GM19239 (cell line): Measurements from ENCODE around the gene CNTN1.

Experiments
- DNase-seq: peaks from one replicate; pipeline ENCODE4 v3.0.0; 2011; ENCODE audit warnings: low spot score; ENCODE audit not compliant: insufficient read length
- FAIRE-seq: peaks from 2 replicates; lab custom pipeline; 2011; peaks lifted over from hg19 to GRCh38; lab: Jason Lieb, UNC

The CNTN1 gene

DNA sequence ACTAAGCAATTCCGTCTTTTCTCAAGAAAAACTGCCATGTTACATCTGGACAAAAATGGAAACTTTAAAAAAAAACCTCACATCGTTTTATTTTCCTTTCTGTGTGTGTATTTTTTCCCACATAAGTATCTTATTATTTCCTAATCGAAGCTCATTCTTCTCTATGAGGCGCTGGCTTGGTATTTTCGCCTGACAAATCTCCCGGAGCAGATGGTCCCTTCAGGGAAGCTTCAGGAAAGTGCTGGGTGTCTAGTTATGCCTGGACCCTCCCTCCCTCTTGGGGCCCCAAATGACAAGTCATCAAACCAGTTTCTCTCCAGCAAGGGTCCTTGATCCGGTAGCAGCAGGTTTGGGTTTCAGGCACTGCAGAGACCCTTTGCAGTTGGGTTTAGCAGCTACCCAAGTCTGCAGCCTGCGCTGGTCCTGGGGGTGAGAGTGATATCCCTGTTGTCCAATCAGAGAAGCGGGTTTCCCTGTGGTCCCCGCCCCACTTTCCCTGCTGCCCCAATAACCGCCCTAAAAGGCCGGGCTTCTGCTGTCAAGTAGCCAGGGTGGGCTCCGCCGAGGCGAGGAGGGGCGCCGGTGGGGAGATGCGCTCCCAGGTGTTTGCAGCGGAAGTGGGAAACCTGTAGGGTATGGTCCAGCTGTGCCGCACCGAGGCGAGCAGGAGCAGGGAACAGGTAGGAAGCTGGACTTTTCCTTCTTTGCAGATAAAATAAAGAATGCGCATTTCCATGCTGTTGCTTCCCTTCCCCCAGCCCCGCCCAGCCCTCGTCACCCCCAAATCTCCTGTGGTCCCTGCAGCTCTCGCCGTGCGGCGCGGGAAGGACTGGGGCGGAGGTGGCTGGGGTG, at the start of gene CNTN1:
TSS of gene CNTN1 (plus strand) at position 527 of the 852 bp plus-strand sequence.
- no peak for DNase-seq
- FAIRE-seq = no peak

DNA sequence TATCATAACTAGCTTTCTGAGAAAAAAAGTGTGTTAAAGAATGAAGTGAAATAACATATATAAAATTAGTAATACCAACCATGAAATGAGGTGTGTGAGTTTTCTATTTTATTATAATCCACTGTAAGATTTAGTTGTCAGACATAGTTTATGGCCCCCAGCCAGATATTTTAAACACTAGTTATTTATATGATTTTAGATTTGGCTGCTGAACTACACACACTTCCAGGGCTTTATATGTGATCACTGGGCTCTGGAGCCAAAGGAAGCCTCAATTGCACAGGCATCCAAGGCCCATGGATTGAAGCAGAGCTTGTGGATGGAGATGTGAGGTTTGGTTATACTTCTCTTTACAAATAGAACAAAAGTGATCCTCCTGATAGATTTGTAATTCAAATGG, 48.7 kb upstream of the CNTN1 start:
- no peak for DNase-seq
- no peak for FAIRE-seq

DNA sequence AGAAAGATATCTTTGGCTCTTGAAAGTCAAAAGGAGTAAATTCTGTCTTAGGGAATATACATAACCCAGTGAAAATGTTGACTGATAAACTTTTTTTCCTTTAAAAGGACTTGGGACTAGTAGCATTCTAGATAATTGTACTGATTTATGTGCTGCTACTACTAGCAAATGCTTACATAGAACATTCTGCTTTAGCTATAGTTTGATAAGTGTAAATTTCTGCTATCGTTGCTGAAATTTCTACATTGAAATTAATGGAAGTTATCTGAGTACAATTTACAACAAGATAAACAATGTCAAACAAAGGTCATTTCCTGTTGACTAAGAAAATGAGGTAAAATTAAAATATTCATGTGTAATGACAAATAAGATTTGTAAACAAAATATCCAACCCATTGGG, 48.3 kb upstream of the CNTN1 start:
- no peak for FAIRE-seq
- DNase-seq = no peak

DNA sequence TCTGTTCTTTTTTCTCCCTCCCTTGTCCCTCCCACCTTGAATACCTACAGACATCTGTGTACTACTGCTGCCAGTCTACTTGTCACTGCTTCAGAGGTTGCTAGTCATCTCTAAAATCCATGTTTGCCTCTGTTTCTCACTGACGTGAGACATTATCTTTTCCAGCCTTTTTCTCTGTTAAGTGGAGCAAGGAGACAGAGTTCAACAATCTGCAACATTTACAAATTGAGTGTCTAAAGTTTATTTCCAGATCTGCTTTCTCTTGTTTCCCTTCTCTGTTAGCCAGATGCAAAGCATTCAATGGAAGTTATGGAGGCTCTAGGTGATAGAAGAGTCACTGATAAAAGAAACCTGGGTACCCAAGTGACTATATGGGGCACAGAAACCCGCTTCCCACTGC, 47.5 kb upstream of the CNTN1 start:
- no peak for DNase-seq
- FAIRE-seq = no peak

DNA sequence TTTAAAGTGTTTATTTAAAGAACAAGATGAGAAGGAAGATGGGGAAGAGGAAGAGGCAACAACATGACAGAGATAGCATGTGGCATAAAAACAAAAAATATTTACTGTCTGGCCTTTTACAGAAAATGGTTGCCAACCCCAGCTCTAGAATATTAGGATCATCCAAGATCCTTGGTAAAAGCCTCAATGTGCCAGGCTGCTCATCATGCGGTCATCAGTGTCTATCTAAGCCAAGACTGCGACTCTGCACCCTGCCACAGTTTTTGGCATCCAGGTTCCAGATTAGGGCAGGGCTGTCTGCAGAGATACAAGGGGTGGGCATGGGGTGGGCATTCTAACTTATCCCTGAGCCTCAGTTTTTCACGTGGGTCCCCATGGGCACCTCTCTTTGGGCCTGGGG, 46.9 kb upstream of the CNTN1 start:
- DNase-seq (no peak), FAIRE-seq (no peak)

DNA sequence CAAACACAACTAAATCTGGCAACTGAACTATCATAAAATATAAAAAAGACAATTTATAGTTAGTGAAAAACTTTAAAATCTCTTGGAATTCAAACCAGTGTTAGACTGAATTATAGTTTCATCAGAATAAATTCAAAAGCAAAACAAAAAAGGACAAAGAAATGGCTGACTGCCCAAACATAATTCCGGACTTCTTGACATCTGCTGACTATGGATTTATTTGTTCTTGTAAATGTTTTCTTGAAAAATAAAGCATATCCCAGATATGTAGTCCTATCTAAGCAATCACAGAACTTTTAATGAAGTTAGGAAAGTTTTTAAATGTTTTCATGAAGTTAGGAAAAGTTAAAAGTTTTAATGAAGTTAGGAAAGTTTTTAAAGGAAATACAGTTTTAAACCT, 45.8 kb upstream of the CNTN1 start:
- no peak for DNase-seq
- FAIRE-seq = no peak

DNA sequence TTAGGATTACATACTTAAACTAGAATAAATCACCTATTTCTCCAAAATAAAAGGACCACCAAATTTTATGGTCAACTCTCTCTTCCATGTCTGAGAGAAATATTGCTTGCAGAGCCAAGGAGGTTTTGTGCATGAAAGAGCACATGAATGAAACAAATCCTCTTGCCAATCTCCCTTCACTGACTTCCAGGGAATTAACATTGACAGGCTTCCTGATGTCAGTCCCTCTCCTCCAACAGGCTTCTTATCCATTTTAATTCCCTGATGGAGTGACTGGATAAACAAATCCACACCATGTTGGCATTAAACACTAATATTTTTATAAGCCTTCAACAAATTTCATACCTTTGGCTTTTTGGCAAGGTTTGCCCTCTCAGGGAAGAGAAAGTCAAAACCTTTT, 45.3 kb upstream of the CNTN1 start:
- FAIRE-seq = no peak
- no peak for DNase-seq

DNA sequence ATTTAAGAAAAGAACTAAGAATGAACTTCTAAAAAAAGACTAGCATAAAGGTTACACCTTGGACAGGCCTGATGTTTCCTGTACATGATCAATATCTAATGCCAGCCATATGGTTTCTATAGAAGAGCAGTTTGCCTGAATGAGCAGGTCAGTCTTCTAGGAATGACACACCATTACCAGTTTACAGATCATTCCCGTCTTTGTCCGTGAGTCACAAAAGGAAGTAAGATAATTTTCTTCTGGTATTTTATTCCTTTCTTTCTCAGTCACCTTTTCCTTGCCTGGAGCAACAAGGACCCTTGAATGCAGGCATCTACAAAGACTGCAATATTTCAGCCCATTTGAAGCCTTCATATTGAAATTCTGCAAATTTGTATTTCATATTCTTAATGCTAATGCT, 44.6 kb upstream of the CNTN1 start:
- DNase-seq (no peak), FAIRE-seq (no peak)

DNA sequence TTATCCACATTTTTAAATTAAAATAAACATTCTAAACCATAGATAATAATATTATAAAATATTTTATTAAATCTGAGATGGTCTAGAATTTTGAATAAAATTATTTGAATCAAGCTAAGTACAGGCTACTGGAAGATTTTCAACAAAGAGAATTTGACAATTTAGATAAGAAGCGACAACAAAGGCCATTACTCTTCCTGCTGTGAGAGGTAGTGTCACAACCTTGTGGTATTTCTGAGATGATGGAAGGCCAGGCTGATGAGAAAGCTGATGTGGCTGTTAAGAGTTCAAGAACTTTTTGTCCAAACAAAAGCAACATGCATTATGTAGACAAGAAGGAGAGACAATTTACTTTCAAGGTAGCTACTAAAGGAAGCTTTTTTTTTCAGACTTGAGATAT, 43.7 kb upstream of the CNTN1 start:
- DNase-seq (no peak), FAIRE-seq (no peak)

DNA sequence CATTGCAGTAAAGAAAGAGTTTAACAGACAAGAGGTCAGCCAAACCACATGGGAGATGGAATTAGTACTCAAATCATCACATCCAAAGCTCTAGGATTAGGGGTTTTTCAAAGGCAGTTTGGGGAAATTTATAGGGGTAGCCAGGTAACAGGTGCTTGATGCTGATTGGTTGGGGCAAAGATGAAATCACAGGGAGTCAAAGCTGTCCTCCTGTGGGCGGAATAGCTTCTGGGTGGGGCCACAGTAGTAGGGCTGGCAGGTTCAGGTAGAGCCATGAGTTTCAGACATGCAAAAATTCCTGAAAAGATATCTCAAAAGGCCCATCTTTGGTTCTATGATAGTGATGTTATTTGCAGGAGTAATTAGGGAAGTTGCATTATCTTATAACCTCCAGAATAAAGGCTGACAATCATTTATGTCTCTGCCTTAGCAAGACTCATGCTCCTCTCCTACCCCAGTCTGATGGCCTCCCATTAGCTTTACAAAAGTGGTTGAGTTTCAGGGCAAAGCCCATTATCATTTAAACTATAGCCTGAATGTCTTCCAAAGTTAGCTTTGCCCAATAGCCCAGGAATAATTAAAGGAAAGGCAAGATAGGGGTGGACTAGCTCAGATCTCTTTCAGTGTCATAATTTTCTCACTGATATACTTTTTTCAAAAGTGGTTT, 42.1 kb upstream of the CNTN1 start:
- DNase-seq = no peak
- FAIRE-seq = no peak

DNA sequence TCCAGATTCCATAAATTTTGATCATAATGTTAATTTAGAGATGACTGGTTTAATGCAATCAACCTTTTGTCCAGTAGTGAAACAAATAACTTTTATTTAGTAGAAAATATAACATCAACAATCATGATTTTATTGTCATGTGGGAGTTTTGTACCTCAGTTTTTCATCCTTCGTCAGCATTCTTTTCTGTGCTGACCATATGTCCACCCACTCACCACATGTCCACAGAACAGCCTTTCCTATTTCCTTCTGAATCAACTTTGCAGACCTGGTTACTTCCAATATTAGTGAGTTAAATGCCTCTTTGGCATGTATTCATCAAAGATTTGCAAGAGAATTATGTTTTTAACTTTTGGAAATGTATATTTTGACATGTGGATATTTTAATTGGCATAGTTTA, 36.8 kb upstream of the CNTN1 start:
- DNase-seq = no peak
- FAIRE-seq = no peak

DNA sequence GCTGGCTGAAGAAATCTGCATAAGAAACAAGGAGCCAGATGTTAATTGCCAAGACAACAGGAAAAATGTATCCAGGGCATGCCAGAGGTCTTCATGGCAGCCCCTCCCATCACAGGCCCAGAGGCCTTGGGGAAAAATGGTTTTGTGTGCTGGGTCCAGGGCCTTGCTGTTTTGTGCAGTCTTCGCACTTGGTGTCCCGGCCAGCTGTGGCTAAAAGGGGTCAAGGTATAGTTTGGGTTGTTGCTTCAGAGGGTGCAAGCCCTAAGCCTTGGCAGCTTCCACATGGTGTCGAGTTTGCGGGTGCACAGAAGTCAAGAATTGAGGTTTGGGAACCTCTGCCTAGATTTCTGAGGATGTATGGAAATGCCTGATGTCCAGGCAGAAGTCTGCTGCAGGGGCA, 29.9 kb upstream of the CNTN1 start:
- no peak for FAIRE-seq
- no peak for DNase-seq

DNA sequence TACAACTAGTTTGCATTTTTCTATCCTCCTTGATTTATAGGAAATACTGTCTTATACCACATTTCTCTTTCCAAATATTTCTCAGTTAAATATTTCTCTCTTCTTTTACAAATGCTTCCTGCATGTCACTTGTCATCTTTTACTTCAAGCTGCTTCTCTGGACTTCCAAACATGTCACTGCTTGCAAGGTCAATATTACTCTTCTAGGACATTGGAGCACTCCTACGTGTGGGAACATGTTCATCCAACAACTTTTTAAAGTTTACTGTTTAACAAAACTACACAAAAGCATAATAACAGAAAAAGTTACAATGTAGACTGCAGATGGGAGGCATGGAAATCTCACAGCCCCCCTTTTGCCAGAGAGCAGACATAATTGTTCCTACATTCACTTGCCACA, 28.5 kb upstream of the CNTN1 start:
- no peak for FAIRE-seq

DNA sequence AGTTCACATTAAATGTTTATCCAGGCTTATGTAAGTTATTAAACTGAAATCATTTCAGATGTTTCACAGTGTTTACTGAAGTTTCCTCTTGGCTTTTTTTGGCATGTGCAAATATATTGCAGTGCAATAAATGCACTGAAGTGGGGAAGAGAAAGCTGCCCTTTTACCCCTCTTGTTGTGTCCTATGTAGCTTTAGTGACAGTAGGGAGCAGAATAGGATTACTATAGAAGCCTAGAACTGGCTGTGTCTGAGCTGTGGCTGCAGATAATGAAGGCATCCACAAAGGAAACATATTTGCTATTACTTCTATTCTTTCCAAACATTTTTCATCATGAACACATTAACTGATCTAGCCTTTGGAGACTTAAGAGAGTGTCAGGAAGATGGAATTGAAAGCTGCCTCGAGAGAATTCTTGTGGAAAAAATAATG, 24.1 kb upstream of the CNTN1 start:
- DNase-seq = no peak
- no peak for FAIRE-seq

More for the DNA sequence above, 28.5 kb upstream of the CNTN1 start:
- no peak for DNase-seq

DNA sequence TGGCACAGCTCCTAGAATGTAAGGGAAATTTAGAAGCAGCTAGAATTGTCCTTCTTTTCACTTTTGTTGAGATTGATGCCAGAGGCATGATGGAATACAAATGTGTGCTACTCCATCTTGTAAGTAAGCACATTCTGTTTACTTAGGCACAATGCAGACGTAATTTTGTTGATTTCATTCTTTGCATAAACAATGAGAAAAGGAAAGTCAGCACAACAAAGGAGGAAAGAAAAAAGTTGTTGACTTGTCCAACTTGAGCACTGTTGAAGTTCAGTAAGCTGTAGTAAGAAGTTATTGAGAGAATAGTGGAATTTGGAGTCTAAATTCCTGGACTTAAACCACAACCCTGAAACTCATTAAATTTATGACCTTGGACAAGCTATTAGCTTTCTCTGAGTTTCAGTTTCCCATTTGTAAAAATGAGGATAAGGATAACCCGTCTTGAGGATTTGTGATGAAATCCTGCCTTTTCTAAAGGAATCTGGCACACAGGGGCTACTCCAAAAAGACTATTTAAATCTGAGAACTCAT, 19.4 kb upstream of the CNTN1 start:
- FAIRE-seq = no peak
- DNase-seq = no peak

DNA sequence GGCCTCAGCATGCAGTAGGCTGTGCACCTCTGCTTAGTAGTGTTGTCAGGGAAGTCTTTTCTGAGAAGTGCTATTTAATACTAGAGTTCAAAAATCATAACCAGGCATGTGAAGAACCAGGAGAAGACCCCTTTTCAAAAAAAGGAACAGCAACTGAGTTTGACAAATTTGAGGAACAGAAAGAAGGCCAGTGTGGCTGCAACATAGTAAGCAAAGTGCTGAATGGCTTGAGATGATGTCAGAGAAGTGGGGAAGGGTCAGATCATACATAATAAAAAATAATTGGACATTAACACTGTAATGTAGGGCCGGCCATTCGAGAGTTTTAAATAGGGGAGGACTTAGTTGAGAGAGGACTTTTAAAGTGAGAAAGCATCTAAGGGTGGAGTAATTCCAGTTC, 11.1 kb upstream of the CNTN1 start:
- DNase-seq (no peak), FAIRE-seq (no peak)

DNA sequence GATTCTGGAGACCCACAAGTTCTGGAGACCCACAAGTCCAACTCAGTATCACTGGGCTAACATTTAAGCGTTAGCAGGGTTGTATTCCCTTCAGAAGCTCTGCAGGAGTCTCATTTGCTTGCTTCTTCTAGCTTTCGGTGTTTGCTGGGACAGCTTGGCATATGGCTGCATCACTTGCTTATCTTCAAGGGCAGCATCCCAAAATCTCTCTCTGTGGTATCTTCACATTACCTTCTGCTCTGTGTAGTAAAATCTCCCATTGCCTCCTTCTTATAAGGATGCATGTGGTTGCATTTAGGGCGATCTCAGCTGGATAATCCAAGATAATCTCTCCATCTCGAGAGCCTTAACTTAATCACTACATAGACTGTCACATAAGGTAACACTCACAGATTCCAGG, 7.3 kb upstream of the CNTN1 start:
- FAIRE-seq (no peak), DNase-seq (no peak)

DNA sequence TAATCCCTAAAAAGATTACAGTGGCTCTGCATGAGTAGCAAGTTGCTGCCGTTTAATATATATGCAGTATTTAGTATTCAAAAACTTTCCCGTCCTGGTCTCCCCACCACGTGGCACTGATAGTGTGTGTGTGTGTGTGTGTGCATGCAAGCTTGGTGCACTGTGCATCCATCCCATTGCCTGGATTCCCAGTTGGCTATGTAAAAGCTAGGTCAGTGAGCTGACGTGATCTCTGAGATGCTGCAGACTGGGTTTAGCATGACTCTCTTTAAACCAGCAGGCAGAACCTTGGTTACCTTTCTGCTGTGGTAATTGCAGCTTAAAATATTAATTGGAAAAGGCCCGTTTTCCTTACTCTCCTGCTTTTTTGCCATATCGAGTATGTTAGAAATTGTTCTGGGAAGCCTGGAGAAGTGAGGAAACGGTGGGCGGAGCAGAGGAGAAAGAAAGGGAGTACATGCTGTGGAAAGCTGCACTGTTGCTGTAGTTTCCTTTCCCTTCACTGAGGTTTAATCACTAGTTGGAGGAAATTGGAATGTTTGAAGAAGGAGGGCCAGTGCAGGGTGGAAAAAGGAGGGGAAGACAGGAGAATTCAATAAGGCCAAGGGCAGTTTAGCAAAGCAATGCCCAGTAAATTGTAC, 4.0 kb upstream of the CNTN1 start:
- FAIRE-seq (no peak), DNase-seq (no peak)

DNA sequence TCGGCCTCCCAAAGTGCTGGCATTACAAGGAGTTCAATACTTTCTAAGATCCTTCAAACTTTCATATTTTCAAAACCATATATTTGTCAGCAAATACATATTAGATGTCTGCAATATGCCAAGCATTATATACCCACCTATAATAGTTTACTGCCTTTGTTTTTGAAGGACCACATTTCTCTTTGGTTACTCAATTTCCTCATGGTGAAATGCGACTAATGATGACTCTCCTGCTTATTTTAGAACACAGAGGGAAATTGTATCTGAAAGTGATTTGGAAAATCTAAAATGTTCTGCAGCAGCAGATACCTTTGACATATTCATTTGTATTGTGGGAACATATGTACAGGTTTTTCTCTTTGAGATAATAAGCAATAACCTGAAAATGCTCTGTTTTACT, 2.7 kb upstream of the CNTN1 start:
- DNase-seq = no peak
- no peak for FAIRE-seq

DNA sequence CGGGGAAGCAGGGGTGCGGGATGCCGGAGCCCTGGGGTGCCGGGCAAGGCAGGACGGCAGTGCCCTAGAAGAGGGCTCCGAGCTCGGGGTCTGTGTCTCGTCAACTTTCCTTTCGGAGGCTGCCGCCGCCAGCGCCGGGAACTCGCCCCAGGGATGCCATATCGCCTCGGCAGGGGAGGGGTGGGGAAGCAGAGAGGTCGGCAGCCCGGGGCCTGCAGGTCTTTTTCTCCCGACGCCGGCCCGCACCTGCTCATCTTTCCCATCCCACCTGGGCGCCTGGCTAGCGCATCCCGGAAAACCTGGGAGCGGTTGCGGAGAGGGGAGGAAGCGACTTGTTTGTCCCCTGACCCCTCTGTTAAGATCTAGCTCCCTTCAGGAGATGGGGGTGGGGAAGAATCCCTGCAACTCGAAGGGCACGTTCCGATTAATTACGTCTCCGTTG, 547 bp downstream of the CNTN1 start:
- no peak for DNase-seq

DNA sequence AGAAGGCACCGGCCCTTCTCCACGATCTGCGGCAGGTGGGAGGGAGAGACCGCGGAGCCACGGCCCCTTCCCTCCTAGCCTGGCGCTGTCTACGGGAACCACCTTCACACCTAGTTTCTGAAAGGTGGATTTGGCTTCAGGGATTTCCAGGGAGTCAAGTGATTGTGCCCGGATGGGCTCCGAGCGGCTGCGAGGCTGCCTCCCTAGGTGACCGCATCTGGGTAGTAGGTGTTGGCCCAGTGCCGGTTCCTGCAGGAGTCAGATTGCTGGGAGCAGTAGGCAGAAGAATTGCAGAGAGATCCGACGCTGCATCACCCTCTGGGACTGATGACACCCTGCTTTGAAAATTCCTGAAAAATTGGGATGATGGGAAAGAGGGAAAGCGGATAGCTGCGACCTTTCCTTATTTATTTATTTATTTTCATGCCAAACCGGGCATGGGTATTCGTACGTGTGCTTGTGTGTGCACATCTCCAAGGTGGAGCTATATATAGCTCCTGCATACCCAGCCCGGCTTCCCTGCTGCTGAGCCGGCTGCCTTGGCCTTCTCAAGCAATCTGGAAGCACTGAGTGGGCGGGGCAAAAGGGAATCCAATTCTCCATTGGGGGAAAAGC, 1.1 kb downstream of the CNTN1 start:
- DNase-seq (no peak), FAIRE-seq (no peak)

More for the DNA sequence above, 547 bp downstream of the CNTN1 start:
- no peak for FAIRE-seq
